SK-N-SH (cell line): ENCODE results near the gene NOSTRIN.

ENCODE experiments used
- CTCF ChIP-seq: fragments of 200-600 bp; sonication (generic); IDR thresholded peaks from 2 replicates; pipeline ENCODE4 v1.6.1; 2017; ENCODE audit warnings: antibody characterized with exemption, mild to moderate bottlenecking, moderate library complexity
- EP300 ChIP-seq, 2 experiments: IDR thresholded peaks; 2 replicates each; pipeline versions ENCODE4 v1.4.0 to v1.6.1; 2012; ENCODE audit warnings: borderline replicate concordance in 1 of 2, low read depth in 1 of 2, low read length in 1 of 2
- EZH2phosphoT487 ChIP-seq: fragments of 200-600 bp; sonication (generic); IDR thresholded peaks from 2 replicates; pipeline ENCODE4 v1.6.1; 2017; ENCODE audit warnings: low read depth, mixed run types, mild to moderate bottlenecking, antibody characterized with exemption, moderate library complexity, borderline replicate concordance
- GABPA ChIP-seq: IDR thresholded peaks from 2 replicates; pipeline ENCODE4 v1.4.0; 2012; ENCODE audit warnings: low read depth, mild to moderate bottlenecking
- GATA2 ChIP-seq: sonication (generic); formaldehyde crosslinking; IDR thresholded peaks from 2 replicates; pipeline ENCODE4 v1.5.0; 2020; ENCODE audit warnings: mild to moderate bottlenecking, missing genetic modification reagents
- NFIC ChIP-seq: IDR thresholded peaks from 2 replicates; pipeline ENCODE4 v1.4.0; 2012; ENCODE audit warnings: borderline replicate concordance
- NRF1 ChIP-seq: IDR thresholded peaks from 2 replicates; pipeline ENCODE4 v1.6.1; 2012; ENCODE audit warnings: low read depth, mild to moderate bottlenecking, low read length
- POLR2AphosphoS5 ChIP-seq: IDR thresholded peaks from 2 replicates; pipeline ENCODE4 v1.6.1; 2012; ENCODE audit warnings: low read depth, low read length
- REST ChIP-seq: IDR thresholded peaks from 2 replicates; pipeline ENCODE4 v1.6.1; 2012; ENCODE audit warnings: mild to moderate bottlenecking, low read depth, low read length, moderate library complexity
- TAF1 ChIP-seq: IDR thresholded peaks from 2 replicates; pipeline ENCODE4 v1.6.1; 2012; ENCODE audit warnings: low read depth, mild to moderate bottlenecking, low read length, moderate library complexity, borderline replicate concordance
- TCF12 ChIP-seq: IDR thresholded peaks from 2 replicates; pipeline ENCODE4 v1.4.0; 2012
- USF2 ChIP-seq: fragments of 150-350 bp; IDR thresholded peaks from 2 replicates; pipeline ENCODE4 v1.6.1; 2017; ENCODE audit warnings: antibody characterized with exemption, low read length, low read depth, borderline replicate concordance
- YY1 ChIP-seq: IDR thresholded peaks from 2 replicates; pipeline ENCODE4 v1.4.0; 2012; ENCODE audit warnings: low read depth, mild to moderate bottlenecking
- ZBTB33 ChIP-seq: IDR thresholded peaks from 2 replicates; pipeline ENCODE4 v1.4.0; 2012; ENCODE audit warnings: low read depth, borderline replicate concordance

- no peak for TF ChIP-seq CTCF
- no peak for TF ChIP-seq REST
- TF ChIP-seq EZH2phosphoT487: no peak
- no peak for TF ChIP-seq TAF1
- no peak for TF ChIP-seq GATA2
- no peak for TF ChIP-seq TCF12
- TF ChIP-seq NFIC: no peak
- no peak for TF ChIP-seq USF2
- TF ChIP-seq ZBTB33: no peak
- no peak for TF ChIP-seq GABPA
- TF ChIP-seq POLR2AphosphoS5: no peak
- TF ChIP-seq EP300 (IDR thresholded peaks at IDR 0.05; ENCODE audit: borderline replicate concordance in 1 of 2, low read depth in 1 of 2, low read length in 1 of 2): no peak
- TF ChIP-seq YY1: no peak
- TF ChIP-seq NRF1: no peak
These were observed 110.0 kb downstream of the NOSTRIN start for GRCh38 chr2:168912466-168912865.
